ENCODE measurements around the gene MORN1. TPM values are rescaled to one million over a fixed set of nuclear protein-coding genes. Genes with fewer than 3 reads are reported as not detected.

Gene MORN1
- total RNA-seq, 2 experiments from 2014 or later: 5.3 to 6.5 TPM

DNA sequence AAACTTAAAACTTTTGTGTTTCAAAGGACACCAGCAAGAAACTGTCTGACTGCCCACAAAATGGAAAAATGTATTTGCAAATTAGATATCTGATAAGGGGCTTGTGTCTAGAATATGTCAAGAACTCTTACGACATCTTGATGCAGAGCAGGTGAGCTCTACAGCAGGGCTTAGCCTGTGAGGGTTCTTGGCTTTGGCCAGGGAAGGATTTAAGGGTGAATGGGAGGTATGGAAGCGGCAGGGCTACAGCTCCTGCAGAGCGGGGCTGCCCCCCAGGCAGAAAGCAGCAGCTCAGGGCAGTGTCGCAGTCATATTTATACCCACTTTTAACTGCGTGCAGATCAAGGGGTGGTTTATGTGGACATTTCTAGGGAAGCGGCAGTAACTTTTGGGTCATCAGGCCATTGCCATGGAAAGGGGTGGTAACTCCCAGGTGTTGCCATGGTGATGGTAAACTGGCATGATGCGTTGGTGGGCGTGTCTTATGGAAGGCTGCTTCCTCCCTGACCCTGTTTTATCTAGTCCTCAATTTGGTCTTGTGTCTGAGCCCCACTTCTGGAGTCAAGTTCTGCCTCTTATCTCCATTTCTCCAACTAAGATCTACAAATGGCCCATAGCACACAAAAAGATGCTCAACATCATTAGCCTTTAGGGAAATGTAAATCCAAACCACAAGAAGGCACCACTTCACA is 23.2 kb downstream of the MORN1 start:
- no peaks in the 10 kb centered on the region for H3K4me1 ChIP-seq (ENCODE audit: insufficient read depth, low read length)
- H3K4me3 ChIP-seq (ENCODE audit: low read length): no peak overlapping the region
- no peaks in the 10 kb centered on the region for H3K27me3 ChIP-seq (ENCODE audit: control insufficient read depth in 1 of 2, insufficient read depth in 2 of 2, low read length in 2 of 2)
- Mint-ChIP-seq H3K4me3 (no peak overlapping the region), H3K27me3 (no peaks in the 10 kb centered on the region), H3K9me3 (peaks cover 5% of the 10 kb centered on the region), H3K36me3 (ENCODE audit: low read depth) (peaks cover 4% of the 10 kb centered on the region), H3K4me1 (ENCODE audit: low read depth) (no peaks in the 10 kb centered on the region), H3K27ac (no peak overlapping the region)
- H3K9me3 ChIP-seq (ENCODE audit: control insufficient read depth in 1 of 2, insufficient read depth in 1 of 2, low read length in 2 of 2): peaks cover 3 to 7% of the 10 kb centered on the region in 2 experiments
- no peak for DNase-seq
- intact Hi-C loops (cut with DNase I, micrococcal nuclease): no loop called here
- no peaks in the 10 kb centered on the region for H3K36me3 ChIP-seq (ENCODE audit: insufficient read depth, low read length)
- no peak for ATAC-seq (ENCODE audit: poor library complexity)
- no peak overlapping the region for H3K27ac ChIP-seq (ENCODE audit: low read depth in 1 of 2, low read length in 2 of 2)
- ChIA-PET CTCF (no interaction called here), POLR2A (no interaction called here)
- TF ChIP-seq, protein P1, sequence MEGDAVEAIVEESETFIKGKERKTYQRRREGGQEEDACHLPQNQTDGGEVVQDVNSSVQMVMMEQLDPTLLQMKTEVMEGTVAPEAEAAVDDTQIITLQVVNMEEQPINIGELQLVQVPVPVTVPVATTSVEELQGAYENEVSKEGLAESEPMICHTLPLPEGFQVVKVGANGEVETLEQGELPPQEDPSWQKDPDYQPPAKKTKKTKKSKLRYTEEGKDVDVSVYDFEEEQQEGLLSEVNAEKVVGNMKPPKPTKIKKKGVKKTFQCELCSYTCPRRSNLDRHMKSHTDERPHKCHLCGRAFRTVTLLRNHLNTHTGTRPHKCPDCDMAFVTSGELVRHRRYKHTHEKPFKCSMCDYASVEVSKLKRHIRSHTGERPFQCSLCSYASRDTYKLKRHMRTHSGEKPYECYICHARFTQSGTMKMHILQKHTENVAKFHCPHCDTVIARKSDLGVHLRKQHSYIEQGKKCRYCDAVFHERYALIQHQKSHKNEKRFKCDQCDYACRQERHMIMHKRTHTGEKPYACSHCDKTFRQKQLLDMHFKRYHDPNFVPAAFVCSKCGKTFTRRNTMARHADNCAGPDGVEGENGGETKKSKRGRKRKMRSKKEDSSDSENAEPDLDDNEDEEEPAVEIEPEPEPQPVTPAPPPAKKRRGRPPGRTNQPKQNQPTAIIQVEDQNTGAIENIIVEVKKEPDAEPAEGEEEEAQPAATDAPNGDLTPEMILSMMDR (IDR thresholded peaks at IDR 0.05): no peak

DNA sequence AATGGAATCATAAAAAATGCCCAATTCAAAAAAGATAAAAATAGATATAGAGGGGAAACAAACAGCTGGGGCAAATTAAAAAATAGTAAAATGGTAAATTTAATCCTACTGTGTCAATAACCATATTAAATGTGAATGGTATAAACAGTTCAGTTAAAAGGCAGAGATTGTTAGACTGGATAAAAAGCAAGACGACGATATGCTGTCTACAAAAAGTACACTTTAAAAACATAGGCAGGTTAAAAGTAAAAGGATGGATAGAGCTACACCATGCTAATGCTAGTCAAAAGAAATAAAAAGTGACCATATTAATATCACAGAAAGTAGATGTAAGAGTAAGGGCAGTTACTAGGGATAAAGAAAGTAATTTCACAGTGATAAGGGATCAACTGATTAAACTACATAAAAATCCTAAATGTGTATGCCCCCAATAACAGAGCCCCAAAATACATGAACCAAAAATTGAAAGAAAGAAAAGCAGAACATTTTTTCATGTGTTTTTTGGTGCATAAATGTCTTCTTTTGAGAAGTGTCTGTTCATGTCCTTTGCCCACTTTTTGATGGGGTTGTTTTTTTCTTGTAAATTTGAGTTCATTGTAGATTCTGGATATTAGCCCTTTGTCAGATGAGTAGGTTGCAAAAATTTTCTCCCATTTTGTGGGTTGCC is 27.4 kb downstream of the MORN1 start:
- Histone ChIP-seq H3K27ac (ENCODE audit: low read depth in 1 of 2, low read length in 2 of 2) (no peak overlapping the region), H3K4me1 (ENCODE audit: insufficient read depth, low read length) (no peaks in the 10 kb centered on the region), H3K27me3 (ENCODE audit: control insufficient read depth in 1 of 2, insufficient read depth in 2 of 2, low read length in 2 of 2) (no peaks in the 10 kb centered on the region), H3K4me3 (ENCODE audit: low read length) (no peak overlapping the region), H3K36me3 (ENCODE audit: insufficient read depth, low read length) (no peaks in the 10 kb centered on the region), H3K9me3 (ENCODE audit: control insufficient read depth in 1 of 2, insufficient read depth in 1 of 2, low read length in 2 of 2) (peaks cover 3 to 9% of the 10 kb centered on the region in 2 experiments)
- DNase-seq (no peak), ATAC-seq (ENCODE audit: poor library complexity) (no peak)
- intact Hi-C loops (cut with DNase I, micrococcal nuclease): no loop called here
- ChIA-PET POLR2A (no interaction called here), CTCF (no interaction called here)
- TF ChIP-seq, protein P1 (IDR thresholded peaks at IDR 0.05): no peak
- no peak overlapping the region for H3K4me3 Mint-ChIP-seq
- H3K27ac Mint-ChIP-seq: no peak overlapping the region
- no peaks in the 10 kb centered on the region for H3K27me3 Mint-ChIP-seq
- H3K9me3 Mint-ChIP-seq: peaks cover 5% of the 10 kb centered on the region
- H3K4me1 Mint-ChIP-seq (ENCODE audit: low read depth): no peaks in the 10 kb centered on the region
- peaks cover 8% of the 10 kb centered on the region for H3K36me3 Mint-ChIP-seq (ENCODE audit: low read depth)

DNA sequence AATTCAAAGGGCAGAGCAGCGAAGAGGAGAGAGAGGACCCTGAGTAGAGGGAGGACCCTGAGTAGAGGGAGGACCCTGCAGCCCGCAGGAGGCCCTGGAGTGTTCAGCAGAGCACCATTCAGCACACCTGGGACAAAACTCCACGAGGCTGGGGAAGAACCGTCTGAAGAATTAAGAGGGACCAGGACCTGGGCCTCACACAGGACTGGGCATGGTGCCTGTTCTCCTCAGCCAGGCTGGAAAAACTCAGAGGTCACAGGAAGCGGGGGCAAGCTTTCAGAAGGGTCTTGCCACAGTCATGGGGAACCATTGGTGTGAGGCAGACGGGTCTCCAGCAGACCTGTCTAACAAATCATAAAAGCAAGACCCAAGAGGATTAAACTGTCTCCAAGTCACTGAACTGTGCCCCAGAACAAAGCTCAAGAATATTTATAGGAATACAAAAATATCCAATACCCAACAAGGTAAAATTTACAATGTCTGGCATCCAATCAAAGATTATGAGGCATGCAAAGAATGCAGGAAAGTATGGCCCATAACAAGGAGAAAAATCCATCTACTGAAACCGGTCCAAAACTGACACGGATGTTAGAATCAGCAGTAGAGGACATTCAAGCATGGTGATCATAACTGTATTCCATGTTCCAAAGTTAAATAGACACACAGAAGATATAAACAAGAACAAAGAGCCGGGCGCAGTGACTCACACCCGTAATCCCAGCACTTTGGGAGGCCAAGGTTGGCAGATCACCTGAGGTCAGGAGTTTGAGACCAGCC is 30.6 kb downstream of the MORN1 start:
- Histone ChIP-seq H3K27me3 (ENCODE audit: control insufficient read depth in 1 of 2, insufficient read depth in 2 of 2, low read length in 2 of 2) (no peaks in the 10 kb centered on the region), H3K36me3 (ENCODE audit: insufficient read depth, low read length) (no peaks in the 10 kb centered on the region), H3K4me1 (ENCODE audit: insufficient read depth, low read length) (no peaks in the 10 kb centered on the region), H3K4me3 (ENCODE audit: low read length) (no peak overlapping the region), H3K9me3 (ENCODE audit: control insufficient read depth in 1 of 2, insufficient read depth in 1 of 2, low read length in 2 of 2) (peaks cover 3 to 9% of the 10 kb centered on the region in 2 experiments), H3K27ac (ENCODE audit: low read depth in 1 of 2, low read length in 2 of 2) (no peak overlapping the region)
- H3K4me1 Mint-ChIP-seq (ENCODE audit: low read depth): no peaks in the 10 kb centered on the region
- ATAC-seq (ENCODE audit: poor library complexity) (no peak), DNase-seq (peak in 1 of 14 experiments; percentile 1)
- H3K4me3 Mint-ChIP-seq: no peak overlapping the region
- CTCF ChIA-PET: no interaction called here
- peaks cover 5% of the 10 kb centered on the region for H3K9me3 Mint-ChIP-seq
- TF ChIP-seq, protein P1 (IDR thresholded peaks at IDR 0.05): no peak
- POLR2A ChIA-PET: no interaction called here
- intact Hi-C loops (cut with DNase I, micrococcal nuclease): no loop called here
- H3K27ac Mint-ChIP-seq: no peak overlapping the region
- peaks cover 8% of the 10 kb centered on the region for H3K36me3 Mint-ChIP-seq (ENCODE audit: low read depth)
- H3K27me3 Mint-ChIP-seq: no peaks in the 10 kb centered on the region

All from CD4-positive, alpha-beta T cell (primary cell).